ENCODE data around the gene SCFD2. TPM values are rescaled to one million over a fixed set of nuclear protein-coding genes. Genes with fewer than 3 reads are reported as not detected.
A peak's percentile ranks its signal among the peaks of the same experiment; 100 is the strongest.
"Not testable (repeated sequence)": the region's sequence is repeated elsewhere in the genome, so short reads cannot be mapped to it uniquely, and the experiment has no call there.

SCFD2 gene
- total RNA-seq, 2 experiments from 2014 or later, result 25.1 to 27.2 TPM

DNA sequence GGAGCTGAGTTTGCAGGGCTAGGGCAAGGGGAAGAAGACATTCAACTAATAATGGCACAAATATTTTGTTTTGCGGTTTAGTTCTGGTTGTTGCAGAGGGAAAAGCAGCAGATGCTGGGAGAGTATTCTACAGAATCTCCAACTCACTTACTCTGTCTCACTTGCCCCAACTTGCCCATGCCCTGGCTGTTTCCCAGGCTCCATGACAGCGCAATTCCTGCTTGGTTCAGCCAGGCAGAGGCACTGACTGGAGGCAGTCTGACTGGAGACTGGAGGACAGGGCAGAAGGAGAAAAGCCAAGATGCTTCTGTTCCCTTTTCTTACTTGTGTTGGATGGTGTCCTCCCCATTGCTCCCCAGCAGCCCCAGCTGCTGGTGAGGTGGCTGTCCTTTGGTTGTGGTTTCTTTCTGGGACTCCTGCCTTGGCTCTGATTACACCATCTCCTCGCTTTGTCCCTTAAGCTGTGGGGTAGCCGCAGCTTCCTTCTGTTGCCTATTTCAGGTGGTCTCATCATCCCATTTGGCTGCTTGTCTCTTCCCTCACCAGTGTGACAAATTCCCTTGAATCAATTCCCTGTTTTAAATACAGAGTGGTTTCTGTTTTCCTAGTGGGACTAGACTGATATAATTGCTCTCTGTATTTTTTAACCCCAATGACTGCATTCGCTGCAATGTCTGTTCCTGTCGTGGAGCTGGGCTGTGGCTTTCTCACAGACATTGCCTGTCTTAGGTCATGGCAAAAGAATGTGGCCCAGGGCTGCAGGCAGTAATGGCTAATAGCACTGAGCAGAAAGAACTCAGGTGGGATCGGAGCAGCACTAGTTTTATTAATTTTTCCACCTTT, 527.9 kb downstream of the SCFD2 start:
- no peaks in the 10 kb centered on the region for H3K9me3 Mint-ChIP-seq (ENCODE audit: insufficient read depth)
- ChIA-PET CTCF (no interaction called here), POLR2A (no interaction called here)
- ATAC-seq (no peak), DNase-seq (no peak)
- no peaks in the 10 kb centered on the region for H3K4me1 Mint-ChIP-seq (ENCODE audit: low read depth)
- H3K27me3 Mint-ChIP-seq (ENCODE audit: low read depth), result peaks cover 2% of the 10 kb centered on the region
- H3K27ac Mint-ChIP-seq, result no peak overlapping the region
- H3K36me3 Mint-ChIP-seq (ENCODE audit: low read depth), result no peaks in the 10 kb centered on the region
- H3K4me3 Mint-ChIP-seq, result no peak overlapping the region

DNA sequence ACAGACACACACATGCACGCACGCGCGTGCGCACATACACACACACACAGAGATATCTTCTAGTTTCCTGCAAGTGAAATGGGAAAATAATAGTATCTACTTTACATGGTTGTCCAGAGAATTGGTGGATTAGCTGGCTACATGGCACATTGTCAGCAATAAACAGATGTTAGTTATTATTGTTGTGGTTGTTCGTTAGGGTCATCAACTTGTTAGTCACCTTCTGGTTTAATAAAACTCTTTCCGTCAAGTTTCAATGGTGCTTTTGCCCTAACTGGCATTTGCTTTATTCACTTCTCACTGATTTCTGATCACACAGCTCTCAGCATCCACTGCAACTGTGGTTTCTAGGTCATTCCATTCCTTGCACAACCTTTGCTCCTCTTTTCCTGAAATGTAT, 529.2 kb downstream of the SCFD2 start:
- no peaks in the 10 kb centered on the region for H3K9me3 Mint-ChIP-seq (ENCODE audit: insufficient read depth)
- H3K27ac Mint-ChIP-seq, result no peak overlapping the region
- no peak for ATAC-seq
- DNase-seq, result no peak
- no peak overlapping the region for H3K4me3 Mint-ChIP-seq
- H3K27me3 Mint-ChIP-seq (ENCODE audit: low read depth), result peaks cover 2% of the 10 kb centered on the region
- ChIA-PET POLR2A (no interaction called here), CTCF (no interaction called here)
- H3K4me1 Mint-ChIP-seq (ENCODE audit: low read depth), result no peaks in the 10 kb centered on the region
- no peaks in the 10 kb centered on the region for H3K36me3 Mint-ChIP-seq (ENCODE audit: low read depth)

DNA sequence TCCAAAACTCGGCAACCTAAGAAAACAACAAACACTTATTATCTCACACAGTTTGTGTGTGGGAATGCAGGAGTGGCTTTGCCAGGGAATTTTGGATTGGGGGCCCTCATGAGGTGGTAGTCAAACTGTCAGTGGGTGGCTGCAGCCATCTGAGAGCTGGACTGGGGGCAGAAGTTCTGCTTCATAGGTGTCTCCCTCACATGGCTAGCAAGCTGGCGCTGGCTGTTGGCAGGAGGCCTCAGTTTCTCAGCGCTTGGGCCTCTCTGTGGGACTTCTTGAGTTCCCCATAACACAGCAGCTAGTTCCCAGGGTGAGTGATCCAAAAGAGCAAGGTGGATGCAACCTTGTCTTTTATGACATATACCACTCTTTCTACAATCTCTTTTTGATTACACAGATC, 529.7 kb downstream of the SCFD2 start:
- no peak for ATAC-seq
- no peaks in the 10 kb centered on the region for H3K4me1 Mint-ChIP-seq (ENCODE audit: low read depth)
- H3K27ac Mint-ChIP-seq, result no peak overlapping the region
- POLR2A ChIA-PET, result no interaction called here
- no peak overlapping the region for H3K4me3 Mint-ChIP-seq
- CTCF ChIA-PET, result no interaction called here
- no peak for DNase-seq
- no peaks in the 10 kb centered on the region for H3K36me3 Mint-ChIP-seq (ENCODE audit: low read depth)
- no peaks in the 10 kb centered on the region for H3K9me3 Mint-ChIP-seq (ENCODE audit: insufficient read depth)
- peaks cover 2% of the 10 kb centered on the region for H3K27me3 Mint-ChIP-seq (ENCODE audit: low read depth)

DNA sequence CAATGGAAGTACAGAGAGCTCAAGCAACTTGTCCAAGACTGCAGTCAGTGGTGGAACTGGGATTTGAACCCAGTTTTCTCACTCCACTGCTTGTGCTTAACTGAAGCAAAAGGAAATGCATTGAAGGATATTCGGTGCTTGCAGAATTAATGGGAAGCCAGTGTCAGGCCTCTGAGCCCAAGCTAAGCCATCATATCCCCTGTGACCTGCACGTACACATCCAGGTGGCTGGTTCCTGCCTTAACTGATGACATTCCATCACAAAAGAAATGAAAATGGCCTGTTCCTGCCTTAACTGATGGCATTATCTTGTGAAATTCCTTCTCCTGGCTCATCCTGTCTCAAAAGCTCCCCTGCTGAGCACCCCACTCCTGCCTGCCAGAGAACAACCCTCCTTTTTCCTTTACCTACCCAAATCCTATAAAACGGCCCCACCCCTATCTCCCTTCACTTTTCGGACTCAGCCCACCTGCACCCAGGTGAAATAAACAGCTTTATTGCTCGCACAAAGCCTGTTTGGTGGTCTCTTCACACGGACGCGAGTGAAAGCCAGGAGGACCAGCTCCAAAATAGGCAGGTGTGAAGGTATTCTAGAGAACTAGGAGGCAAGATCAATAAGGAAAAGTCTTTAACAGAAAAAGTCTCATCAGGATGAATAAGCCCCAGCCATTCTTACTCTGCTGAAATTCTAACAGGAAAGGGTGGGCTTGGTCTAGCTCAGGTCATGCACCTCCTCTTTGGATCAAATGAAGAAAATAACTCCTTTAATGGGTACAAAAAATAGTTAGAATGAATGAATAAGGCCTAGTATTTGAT, 531.0 kb downstream of the SCFD2 start:
- H3K9me3 Mint-ChIP-seq (ENCODE audit: insufficient read depth); H3K27ac Mint-ChIP-seq; H3K4me3 Mint-ChIP-seq; H3K27me3 Mint-ChIP-seq (ENCODE audit: low read depth); ATAC-seq; POLR2A ChIA-PET; H3K4me1 Mint-ChIP-seq (ENCODE audit: low read depth); H3K36me3 Mint-ChIP-seq (ENCODE audit: low read depth); DNase-seq; CTCF ChIA-PET: not testable (repeated sequence)

DNA sequence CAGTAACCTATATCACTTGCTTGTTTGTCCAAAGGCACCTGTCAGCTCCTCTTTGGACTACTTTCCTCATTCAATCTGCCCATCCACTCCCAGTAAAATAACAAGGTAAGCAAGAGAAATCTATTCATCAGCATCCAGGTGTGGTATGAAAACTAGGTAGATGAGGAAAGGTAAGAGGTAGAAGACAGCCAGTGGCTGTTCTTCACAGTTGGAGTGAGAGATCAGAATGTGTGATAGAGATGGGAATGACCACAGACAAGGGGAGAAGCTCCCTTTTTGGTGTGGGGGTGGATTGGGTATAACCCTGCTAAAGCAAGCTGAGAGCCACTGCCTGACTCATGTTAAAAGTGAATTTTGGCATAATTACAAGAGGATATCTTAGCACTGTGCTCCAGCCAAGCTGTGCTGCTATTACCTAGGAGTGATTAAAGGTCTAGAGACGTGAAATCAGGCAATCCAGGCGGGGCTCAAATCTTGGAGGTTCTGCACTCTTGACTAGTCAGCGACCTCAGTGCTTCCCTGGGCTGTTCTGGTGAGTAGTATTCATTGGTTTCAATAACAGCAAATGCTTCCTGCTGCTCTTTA, 531.8 kb downstream of the SCFD2 start:
- CTCF ChIA-PET, result no interaction called here
- H3K9me3 Mint-ChIP-seq (ENCODE audit: insufficient read depth), result no peaks in the 10 kb centered on the region

DNA sequence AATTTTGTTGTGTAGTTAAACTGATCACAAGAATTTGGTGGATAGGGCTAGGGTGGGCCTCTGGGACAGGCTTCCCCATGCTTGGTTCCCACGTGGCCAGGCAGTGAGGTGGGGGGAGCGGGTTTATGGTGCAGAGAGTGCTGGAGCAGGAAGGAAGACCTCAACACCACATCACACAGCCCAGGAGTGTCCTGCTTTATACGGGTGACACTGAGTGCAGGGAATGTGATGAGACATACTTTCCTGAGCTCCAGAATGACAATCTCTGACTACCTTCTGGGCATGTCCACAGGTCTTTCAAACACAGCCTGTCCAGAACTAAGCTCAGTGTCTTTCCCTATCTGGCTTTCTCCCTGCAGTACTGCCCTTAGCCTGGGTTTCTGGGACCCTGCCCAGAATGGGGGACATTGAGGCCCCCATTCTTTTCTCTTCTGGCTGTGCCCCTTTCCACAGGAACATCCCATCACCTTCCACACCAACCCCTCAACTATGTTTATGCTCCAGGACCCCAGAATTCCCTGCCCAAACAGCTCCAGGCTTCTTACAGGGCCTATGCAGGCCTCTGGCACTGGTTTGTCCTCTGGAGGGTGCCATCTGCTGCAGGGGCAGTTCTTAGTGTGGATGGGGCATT, 540.3 kb downstream of the SCFD2 start:
- no peak for DNase-seq
- no peaks in the 10 kb centered on the region for H3K36me3 Mint-ChIP-seq (ENCODE audit: low read depth)
- H3K27ac Mint-ChIP-seq, result no peak overlapping the region
- ChIA-PET CTCF (no interaction called here), POLR2A (interaction anchor here (1.0 kb wide), 1 partner anchor 113 kb away, joined by 3 read pairs; no protein-coding TSS in a partner anchor)
- H3K4me3 Mint-ChIP-seq, result no peak overlapping the region
- no peak for ATAC-seq
- peaks cover 35% of the 10 kb centered on the region for H3K4me1 Mint-ChIP-seq (ENCODE audit: low read depth)
- H3K9me3 Mint-ChIP-seq (ENCODE audit: insufficient read depth), result no peaks in the 10 kb centered on the region
- peaks cover 2% of the 10 kb centered on the region for H3K27me3 Mint-ChIP-seq (ENCODE audit: low read depth)

More for the DNA sequence above, 531.8 kb downstream of the SCFD2 start:
- POLR2A ChIA-PET, result no interaction called here
- Mint-ChIP-seq H3K36me3 (ENCODE audit: low read depth) (no peaks in the 10 kb centered on the region), H3K4me1 (ENCODE audit: low read depth) (no peaks in the 10 kb centered on the region), H3K27ac (no peak overlapping the region), H3K4me3 (no peak overlapping the region), H3K27me3 (ENCODE audit: low read depth) (peaks cover 2% of the 10 kb centered on the region)
- no peak for ATAC-seq
- DNase-seq, result no peak

DNA sequence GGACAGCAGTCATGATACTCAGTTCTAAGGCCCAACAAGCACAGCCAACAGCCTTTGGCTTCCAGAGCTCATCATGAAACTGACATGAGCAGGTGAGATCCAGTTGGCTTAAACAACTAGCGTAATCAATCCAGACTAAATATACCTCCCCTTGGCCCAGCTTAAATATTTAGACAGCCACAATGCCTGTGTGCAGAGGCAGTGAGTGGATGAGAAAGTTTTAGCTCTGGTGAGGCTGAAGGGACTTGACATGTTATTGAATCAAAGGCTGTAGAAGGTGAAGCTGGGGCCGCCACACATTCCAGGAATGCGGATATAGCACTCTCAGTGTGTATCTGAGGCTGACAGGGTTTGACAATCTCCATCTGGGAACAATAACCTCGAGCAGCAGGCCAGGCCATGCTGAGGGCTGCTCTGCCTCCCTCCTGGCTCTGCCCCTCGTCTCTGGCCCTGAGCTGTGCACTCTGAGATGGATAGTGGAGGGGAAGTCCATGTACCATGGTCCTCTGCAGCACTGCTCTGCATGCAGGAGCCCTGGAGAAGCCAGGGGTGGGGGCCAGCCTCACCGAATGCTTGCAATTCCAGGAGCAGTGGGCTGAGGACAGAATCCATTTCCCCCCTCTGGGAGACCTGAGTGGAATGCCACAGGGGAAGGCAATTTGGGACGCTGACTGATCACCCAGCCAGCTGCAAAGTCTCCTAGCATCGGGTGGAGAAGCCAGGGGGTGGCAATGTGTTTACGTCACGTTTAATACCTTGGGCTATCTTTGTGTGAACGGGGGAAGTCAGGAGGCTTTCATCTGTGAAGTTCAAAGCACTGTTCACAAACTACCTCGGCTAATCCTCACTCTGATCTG, 541.0 kb downstream of the SCFD2 start:
- H3K36me3 Mint-ChIP-seq (ENCODE audit: low read depth), result no peaks in the 10 kb centered on the region
- peaks cover 2% of the 10 kb centered on the region for H3K27me3 Mint-ChIP-seq (ENCODE audit: low read depth)
- DNase-seq, result peak; percentile 18
- CTCF ChIA-PET, result interaction anchor here (0.7 kb wide), 1 partner anchor 61 kb away, joined by 3 read pairs; no protein-coding TSS in a partner anchor
- no peak overlapping the region for H3K4me3 Mint-ChIP-seq
- H3K4me1 Mint-ChIP-seq (ENCODE audit: low read depth), result peaks cover 35% of the 10 kb centered on the region
- H3K27ac Mint-ChIP-seq, result no peak overlapping the region
- ATAC-seq, result no peak
- POLR2A ChIA-PET, result interaction anchor here (1.0 kb wide), 1 partner anchor 112 kb away, joined by 3 read pairs; no protein-coding TSS in a partner anchor
- H3K9me3 Mint-ChIP-seq (ENCODE audit: insufficient read depth), result no peaks in the 10 kb centered on the region

DNA sequence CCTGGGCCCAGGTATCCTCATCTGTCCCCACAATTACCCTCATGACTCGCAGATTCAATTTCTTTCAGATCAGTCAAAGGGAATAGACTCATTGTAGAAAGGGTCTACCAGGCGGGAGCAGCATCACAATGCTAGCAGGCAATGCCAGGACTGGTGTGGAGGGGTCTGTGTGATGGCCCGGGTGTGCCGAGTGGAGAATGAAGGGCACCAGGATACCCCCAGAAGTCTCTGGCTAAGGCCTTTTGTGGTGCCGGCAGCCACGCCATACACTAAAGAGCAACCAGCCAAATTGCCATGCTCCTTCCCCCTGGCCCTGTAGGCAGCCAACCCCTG, 541.6 kb downstream of the SCFD2 start:
- DNase-seq (peak; percentile 9), ATAC-seq (no peak)
- Mint-ChIP-seq H3K9me3 (ENCODE audit: insufficient read depth) (no peaks in the 10 kb centered on the region), H3K36me3 (ENCODE audit: low read depth) (no peaks in the 10 kb centered on the region), H3K4me1 (ENCODE audit: low read depth) (peaks cover 35% of the 10 kb centered on the region), H3K4me3 (no peak overlapping the region), H3K27me3 (ENCODE audit: low read depth) (peaks cover 2% of the 10 kb centered on the region), H3K27ac (no peak overlapping the region)
- CTCF ChIA-PET, result interaction anchor here (0.7 kb wide), 1 partner anchor 62 kb away, joined by 3 read pairs; no protein-coding TSS in a partner anchor
- POLR2A ChIA-PET, result no interaction called here

DNA sequence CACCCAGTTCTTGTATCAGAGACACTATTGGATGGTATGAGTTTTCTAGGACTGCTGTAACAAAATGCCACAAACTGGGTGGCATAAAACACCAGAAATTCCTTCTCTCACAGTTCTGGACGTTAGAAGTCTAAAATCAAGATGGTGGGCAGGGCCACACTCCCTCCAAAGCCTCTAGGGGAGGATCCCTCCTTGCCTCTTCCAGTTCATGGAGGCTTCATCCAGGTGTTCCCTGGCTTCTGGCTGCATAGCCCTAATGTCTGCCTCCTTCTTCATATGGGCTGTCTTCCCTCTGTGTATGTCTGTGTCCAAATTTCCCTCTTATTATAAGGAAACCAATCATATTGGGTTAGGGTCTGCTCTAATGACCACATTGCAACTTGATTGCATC, 542.2 kb downstream of the SCFD2 start:
- ATAC-seq (no peak), DNase-seq (no peak)
- Mint-ChIP-seq H3K27me3 (ENCODE audit: low read depth) (no peaks in the 10 kb centered on the region), H3K27ac (no peak overlapping the region), H3K36me3 (ENCODE audit: low read depth) (no peaks in the 10 kb centered on the region), H3K9me3 (ENCODE audit: insufficient read depth) (no peaks in the 10 kb centered on the region), H3K4me1 (ENCODE audit: low read depth) (peaks cover 35% of the 10 kb centered on the region), H3K4me3 (no peak overlapping the region)
- POLR2A ChIA-PET, result no interaction called here
- CTCF ChIA-PET, result no interaction called here

Data from activated CD8-positive, alpha-beta T cell treated with anti-CD3 and anti-CD28 coated beads, Interleukin-2, amount 10 ng/mL, durations not matched to agents 7 days and 5 days (primary cell).